OCI-LY3 (cell line): ENCODE measurements around the gene NUP153.

Experiments used
- CTCF ChIP-seq: fragments of 200-600, 300-600 bp; sonication (generic); IDR thresholded peaks from 2 replicates; pipeline ENCODE4 v1.5.1; 2014; ENCODE audit warnings: antibody characterized with exemption, low read length, low read depth
- EZH2phosphoT487 ChIP-seq: fragments of 200-600 bp; shearing (Covaris generic); IDR thresholded peaks from 2 replicates; pipeline ENCODE4 v1.6.1; 2018; ENCODE audit warnings: antibody characterized with exemption, mixed run types, low read depth

- TF ChIP-seq CTCF: no peak
- no peak for TF ChIP-seq EZH2phosphoT487
These were observed 85.7 kb downstream of the NUP153 start for GRCh38 chr6:17621003-17621402.
